HCT116 (cell line): Measurements from ENCODE around the gene RXFP1. TPM values are rescaled to one million over a fixed set of nuclear protein-coding genes. Genes with fewer than 3 reads are reported as not detected.
A peak's percentile ranks its signal among the peaks of the same experiment; 100 is the strongest.

Experiments used
- ATAC-seq: fragments of 200-7000 bp; cut with Tn5 transposase; 2 replicates; pipeline ENCODE4 v1.9.1; 2020; ENCODE audit warnings: mild to moderate bottlenecking, moderate library complexity
- BruUV-seq: library from RNA; stranded (reverse); fragments of 400-500 nt; replicated peaks from 2 replicates; lab custom pipeline; 2021; lab: Mats Ljungman, UMichigan
- CTCF ChIA-PET: fragments of 300-600 bp; sonication (Branson Sonifier 250); formaldehyde crosslinking; loops from one replicate; lab custom pipeline; 2021; ENCODE audit warnings: antibody characterized with exemption; lab: Charles Lee
- POLR2A ChIA-PET: fragments of 300-600, 350-600 bp; sonication (Branson Sonifier 250); formaldehyde crosslinking; loops from one replicate; lab custom pipeline; 2021; ENCODE audit warnings: antibody characterized with exemption; lab: Charles Lee
- RAD21 ChIA-PET, 2 experiments: fragments of 300-600 bp; sonication (Branson Sonifier 250); formaldehyde crosslinking; loops; one replicate each; lab custom pipeline; 2023; ENCODE audit warnings: low total read pairs in 2 of 2; ENCODE audit not compliant: uncharacterized antibody in 2 of 2, unreplicated experiment in 2 of 2, low non-redundant PET in 1 of 2; lab: Charles Lee
- DNase-seq: peaks from one replicate; pipeline ENCODE4 v3.0.0-alpha.2; 2010; ENCODE audit warnings: low read depth, low spot score
- H2AFZ ChIP-seq: fragments of 200-600 bp; shearing (Covaris generic), sonication (generic); 2 replicates; pipeline ENCODE4 v1.6.1; 2017; ENCODE audit warnings: low read depth, mixed run types, mixed read lengths, antibody characterized with exemption, low read length; ENCODE audit not compliant: poor library complexity, severe bottlenecking
- H3K27ac ChIP-seq: 2 replicates; pipeline ENCODE4 v1.5.1; 2012; ENCODE audit warnings: low read depth, low read length
- H3K27me3 ChIP-seq: fragments of 200-600 bp; sonication (generic); 2 replicates; pipeline ENCODE4 v1.6.1; 2016; ENCODE audit warnings: mixed run types, low read length, mixed read lengths; ENCODE audit not compliant: insufficient read depth
- H3K36me3 ChIP-seq, 2 experiments: fragments of 200-500 bp in 1 of 2; fragments of 200-600 bp in 1 of 2; sonication (Bioruptor generic) in 1 of 2; sonication (generic) in 1 of 2; 2 replicates each; pipeline versions ENCODE4 v1.5.1 to v1.6.1; 2014 to 2016; ENCODE audit warnings: low read length in 2 of 2, inconsistent platforms in 1 of 2, mixed read lengths in 1 of 2, mixed run types in 1 of 2; ENCODE audit not compliant: insufficient read depth in 2 of 2, control insufficient read depth in 1 of 2
- H3K4me1 ChIP-seq, 2 experiments: fragments of 200-600 bp in 1 of 2; sonication (generic) in 1 of 2; 2 replicates each; pipeline versions ENCODE4 v1.5.1 to v1.6.1; 2012 to 2017; ENCODE audit warnings: low read length in 2 of 2, inconsistent platforms in 1 of 2, mild to moderate bottlenecking in 1 of 2, mixed read lengths in 1 of 2, mixed run types in 1 of 2, moderate library complexity in 1 of 2; ENCODE audit not compliant: insufficient read depth in 2 of 2, control insufficient read depth in 1 of 2
- H3K4me2 ChIP-seq: fragments of 200-600 bp; sonication (generic); 2 replicates; pipeline ENCODE4 v1.6.1; 2017; ENCODE audit warnings: mixed run types, low read length, mixed read lengths
- H3K4me3 ChIP-seq, 2 experiments: fragments of 200-600 bp in 1 of 2; sonication (generic) in 1 of 2; replicated peaks in 1 of 2; 2 replicates each; pipeline ENCODE4 v1.5.1; 2011 to 2016; ENCODE audit warnings: low read length in 2 of 2, control low read depth in 1 of 2, low read depth in 1 of 2, mild to moderate bottlenecking in 1 of 2, mixed read lengths in 1 of 2, mixed run types in 1 of 2
- H3K79me2 ChIP-seq: fragments of 200-600 bp; sonication (generic); 2 replicates; pipeline ENCODE4 v1.6.1; 2017; ENCODE audit warnings: mild to moderate bottlenecking, mixed run types, low read length, moderate library complexity, mixed read lengths; ENCODE audit not compliant: insufficient read depth
- H3K9ac ChIP-seq: fragments of 200-600 bp; sonication (generic); 2 replicates; pipeline ENCODE4 v1.6.1; 2016; ENCODE audit warnings: low read length, mixed read lengths
- H3K9me2 ChIP-seq: fragments of 200-600 bp; sonication (generic), shearing (Covaris generic); 2 replicates; pipeline ENCODE4 v1.6.1; 2017; ENCODE audit warnings: mixed run types, mild to moderate bottlenecking, moderate library complexity; ENCODE audit not compliant: insufficient read depth
- H3K9me3 ChIP-seq, 2 experiments: fragments of 200-500 bp in 1 of 2; fragments of 200-600 bp in 1 of 2; sonication (Bioruptor generic) in 1 of 2; sonication (generic) in 1 of 2; 2 replicates each; pipeline ENCODE4 v1.6.1; 2014 to 2017; ENCODE audit warnings: low read length in 2 of 2, mixed read lengths in 2 of 2, inconsistent platforms in 1 of 2, low read depth in 1 of 2, mild to moderate bottlenecking in 1 of 2, mixed run types in 1 of 2, moderate library complexity in 1 of 2; ENCODE audit not compliant: control insufficient read depth in 1 of 2, insufficient read depth in 1 of 2
- H4K20me1 ChIP-seq: fragments of 200-600 bp; sonication (generic), shearing (Covaris generic); 2 replicates; pipeline ENCODE4 v1.6.1; 2017; ENCODE audit warnings: mixed run types, mild to moderate bottlenecking, moderate library complexity; ENCODE audit not compliant: insufficient read depth
- EGR1 ChIP-seq: IDR thresholded peaks from 2 replicates; pipeline ENCODE4 v1.6.1; 2012; ENCODE audit warnings: low read depth
- ELF1 ChIP-seq: IDR thresholded peaks from 2 replicates; pipeline ENCODE4 v1.6.1; 2012; ENCODE audit warnings: low read depth, borderline replicate concordance
- JUND ChIP-seq: IDR thresholded peaks from 2 replicates; pipeline ENCODE4 v1.6.1; 2012
- RAD21 ChIP-seq: IDR thresholded peaks from 2 replicates; pipeline ENCODE4 v1.6.1; 2012; ENCODE audit warnings: low read depth, mild to moderate bottlenecking
- intact Hi-C: fragments of 100-400 bp; cut with micrococcal nuclease; formaldehyde crosslinking; loops from 2 replicates; pipeline ENCODE4 v1.10.0; 2022
- total RNA-seq: library from RNA; stranded (reverse); gene quantifications from one replicate; pipeline ENCODE4 v1.2.1, GENCODE V29; 2021; ENCODE audit not compliant: unreplicated experiment
- TF ChIP-seq, protein P1 (sequence below), 3 experiments: fragments of 200-600 bp in 1 of 3; sonication (generic) in 1 of 3; IDR thresholded peaks in 2 of 3; conservative IDR thresholded peaks in 1 of 3; 2 replicates each; pipeline ENCODE4 v1.5.1; 2012 to 2017; ENCODE audit warnings: low read depth in 2 of 3, low read length in 2 of 3, antibody characterized with exemption in 1 of 3, borderline replicate concordance in 1 of 3, control low read depth in 1 of 3, mild to moderate bottlenecking in 1 of 3, mixed read lengths in 1 of 3, mixed run types in 1 of 3, moderate library complexity in 1 of 3; ENCODE audit not compliant: insufficient read depth in 1 of 3
- TF ChIP-seq, protein P2 (sequence below): IDR thresholded peaks from 2 replicates; pipeline ENCODE4 v1.6.1; 2012; ENCODE audit warnings: low read depth
- TF ChIP-seq, protein P3 (sequence below): IDR thresholded peaks from 2 replicates; pipeline ENCODE4 v1.6.1; 2012
- TF ChIP-seq, protein P4 (sequence below): IDR thresholded peaks from 2 replicates; pipeline ENCODE4 v1.6.1; 2012

Gene RXFP1
- total RNA-seq, 1 experiment from 2014 or later = not detected

DNA sequence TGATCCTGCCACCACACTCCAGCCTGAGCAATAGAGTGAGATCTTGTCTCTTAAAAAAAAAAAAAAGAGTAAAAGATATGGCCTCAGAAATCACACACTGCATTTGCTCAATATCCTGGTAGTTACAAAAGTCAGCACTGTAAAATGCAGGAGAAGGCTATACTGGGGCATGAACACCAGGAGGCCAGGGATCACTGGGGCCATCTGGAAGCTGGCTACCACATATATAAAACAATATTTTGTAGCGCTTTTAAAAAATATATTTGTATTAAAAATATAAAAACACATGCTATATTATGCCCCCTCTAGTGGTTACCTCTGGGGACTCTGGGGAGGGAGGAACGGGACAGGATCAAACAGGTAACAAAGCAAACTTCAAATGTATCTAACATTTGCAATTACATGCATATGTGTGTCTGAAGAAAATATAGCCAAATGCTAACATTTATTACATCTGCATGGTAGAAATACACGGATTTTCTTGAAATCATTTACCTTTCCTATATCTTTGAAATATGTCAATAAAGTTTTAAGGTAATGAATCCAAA, 146.0 kb downstream of the RXFP1 start:
- ChIA-PET POLR2A (no interaction called here), CTCF (interaction anchor here (0.7 to 1.0 kb wide), 2 partner anchors 11 to 184 kb away, joined by 3 to 5 read pairs; no protein-coding TSS in a partner anchor), RAD21 (interaction anchor here in 1 of 2 experiments (0.6 kb wide), 1 partner anchor 153 kb away, joined by 3 read pairs; no protein-coding TSS in a partner anchor)
- Histone ChIP-seq H3K79me2 (peaks cover 48% of the 10 kb centered on the region), H3K9ac (no peak overlapping the region), H3K27me3 (no peaks in the 10 kb centered on the region), H3K9me3 (no peaks in the 10 kb centered on the region), H3K4me2 (no peak overlapping the region), H3K9me2 (no peaks in the 10 kb centered on the region), H3K4me1 (peaks cover 5 to 10% of the 10 kb centered on the region in 2 experiments; a peak in 3 of 4 replicates), H3K27ac (no peak overlapping the region), H3K36me3 (peaks cover 0 to 4% of the 10 kb centered on the region in 2 experiments; a peak in 1 of 4 replicates), H2AFZ (no peak overlapping the region), H4K20me1 (no peaks in the 10 kb centered on the region), H3K4me3 (no peak overlapping the region)
- intact Hi-C loops = no loop called here
- TF ChIP-seq ELF1 (no peak), RAD21 (peak; percentile 17; the same call in 1 of the 2 replicates)
- TF ChIP-seq, protein P1, sequence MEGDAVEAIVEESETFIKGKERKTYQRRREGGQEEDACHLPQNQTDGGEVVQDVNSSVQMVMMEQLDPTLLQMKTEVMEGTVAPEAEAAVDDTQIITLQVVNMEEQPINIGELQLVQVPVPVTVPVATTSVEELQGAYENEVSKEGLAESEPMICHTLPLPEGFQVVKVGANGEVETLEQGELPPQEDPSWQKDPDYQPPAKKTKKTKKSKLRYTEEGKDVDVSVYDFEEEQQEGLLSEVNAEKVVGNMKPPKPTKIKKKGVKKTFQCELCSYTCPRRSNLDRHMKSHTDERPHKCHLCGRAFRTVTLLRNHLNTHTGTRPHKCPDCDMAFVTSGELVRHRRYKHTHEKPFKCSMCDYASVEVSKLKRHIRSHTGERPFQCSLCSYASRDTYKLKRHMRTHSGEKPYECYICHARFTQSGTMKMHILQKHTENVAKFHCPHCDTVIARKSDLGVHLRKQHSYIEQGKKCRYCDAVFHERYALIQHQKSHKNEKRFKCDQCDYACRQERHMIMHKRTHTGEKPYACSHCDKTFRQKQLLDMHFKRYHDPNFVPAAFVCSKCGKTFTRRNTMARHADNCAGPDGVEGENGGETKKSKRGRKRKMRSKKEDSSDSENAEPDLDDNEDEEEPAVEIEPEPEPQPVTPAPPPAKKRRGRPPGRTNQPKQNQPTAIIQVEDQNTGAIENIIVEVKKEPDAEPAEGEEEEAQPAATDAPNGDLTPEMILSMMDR (IDR thresholded peaks at IDR 0.05 in 2 of 3, conservative IDR thresholded peaks at IDR 0.05 in 1 of 3; ENCODE audit: borderline replicate concordance in 1 of 3, insufficient read depth in 1 of 3, low read depth in 2 of 3, low read length in 2 of 3) = peak; percentile 32 to 65 (median 51); a peak in 5 of 6 replicates
- ATAC-seq (no peak), DNase-seq (no peak)
- no TSS peak for BruUV-seq

DNA sequence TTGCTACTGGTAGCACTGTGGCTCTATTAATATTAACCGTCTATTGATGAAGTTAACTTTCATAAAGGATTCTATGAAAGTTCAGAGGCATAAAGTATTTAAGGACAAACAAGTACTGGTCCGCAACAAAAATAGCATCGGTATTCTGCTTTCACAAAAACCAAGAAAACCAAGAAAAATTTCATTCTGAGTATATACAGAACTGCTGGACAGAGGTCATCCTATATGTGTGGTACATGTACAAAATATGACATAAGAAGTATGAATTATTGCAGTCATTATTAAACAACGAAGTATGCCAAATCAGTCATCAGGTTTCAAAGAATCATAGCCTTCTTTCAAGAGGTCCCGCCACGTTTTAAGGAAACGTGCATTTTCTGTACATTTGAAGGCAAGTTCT, 147.6 kb downstream of the RXFP1 start:
- intact Hi-C loops = no loop called here
- TF ChIP-seq, protein P2, sequence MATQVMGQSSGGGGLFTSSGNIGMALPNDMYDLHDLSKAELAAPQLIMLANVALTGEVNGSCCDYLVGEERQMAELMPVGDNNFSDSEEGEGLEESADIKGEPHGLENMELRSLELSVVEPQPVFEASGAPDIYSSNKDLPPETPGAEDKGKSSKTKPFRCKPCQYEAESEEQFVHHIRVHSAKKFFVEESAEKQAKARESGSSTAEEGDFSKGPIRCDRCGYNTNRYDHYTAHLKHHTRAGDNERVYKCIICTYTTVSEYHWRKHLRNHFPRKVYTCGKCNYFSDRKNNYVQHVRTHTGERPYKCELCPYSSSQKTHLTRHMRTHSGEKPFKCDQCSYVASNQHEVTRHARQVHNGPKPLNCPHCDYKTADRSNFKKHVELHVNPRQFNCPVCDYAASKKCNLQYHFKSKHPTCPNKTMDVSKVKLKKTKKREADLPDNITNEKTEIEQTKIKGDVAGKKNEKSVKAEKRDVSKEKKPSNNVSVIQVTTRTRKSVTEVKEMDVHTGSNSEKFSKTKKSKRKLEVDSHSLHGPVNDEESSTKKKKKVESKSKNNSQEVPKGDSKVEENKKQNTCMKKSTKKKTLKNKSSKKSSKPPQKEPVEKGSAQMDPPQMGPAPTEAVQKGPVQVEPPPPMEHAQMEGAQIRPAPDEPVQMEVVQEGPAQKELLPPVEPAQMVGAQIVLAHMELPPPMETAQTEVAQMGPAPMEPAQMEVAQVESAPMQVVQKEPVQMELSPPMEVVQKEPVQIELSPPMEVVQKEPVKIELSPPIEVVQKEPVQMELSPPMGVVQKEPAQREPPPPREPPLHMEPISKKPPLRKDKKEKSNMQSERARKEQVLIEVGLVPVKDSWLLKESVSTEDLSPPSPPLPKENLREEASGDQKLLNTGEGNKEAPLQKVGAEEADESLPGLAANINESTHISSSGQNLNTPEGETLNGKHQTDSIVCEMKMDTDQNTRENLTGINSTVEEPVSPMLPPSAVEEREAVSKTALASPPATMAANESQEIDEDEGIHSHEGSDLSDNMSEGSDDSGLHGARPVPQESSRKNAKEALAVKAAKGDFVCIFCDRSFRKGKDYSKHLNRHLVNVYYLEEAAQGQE = no peak
- no peak for TF ChIP-seq EGR1
- TF ChIP-seq JUND = no peak
- TF ChIP-seq, protein P3, sequence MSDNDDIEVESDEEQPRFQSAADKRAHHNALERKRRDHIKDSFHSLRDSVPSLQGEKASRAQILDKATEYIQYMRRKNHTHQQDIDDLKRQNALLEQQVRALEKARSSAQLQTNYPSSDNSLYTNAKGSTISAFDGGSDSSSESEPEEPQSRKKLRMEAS = no peak
- TF ChIP-seq, protein P4, sequence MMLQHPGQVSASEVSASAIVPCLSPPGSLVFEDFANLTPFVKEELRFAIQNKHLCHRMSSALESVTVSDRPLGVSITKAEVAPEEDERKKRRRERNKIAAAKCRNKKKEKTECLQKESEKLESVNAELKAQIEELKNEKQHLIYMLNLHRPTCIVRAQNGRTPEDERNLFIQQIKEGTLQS = no peak
- TF ChIP-seq, all 23 proteins: peak for 0

More for the DNA sequence above, 147.6 kb downstream of the RXFP1 start:
- Histone ChIP-seq H3K36me3 (peaks cover 0 to 4% of the 10 kb centered on the region in 2 experiments; a peak in 1 of 4 replicates), H3K9me2 (no peaks in the 10 kb centered on the region), H3K27ac (no peak overlapping the region), H2AFZ (no peak overlapping the region), H3K9ac (no peak overlapping the region), H3K9me3 (no peaks in the 10 kb centered on the region), H4K20me1 (no peaks in the 10 kb centered on the region), H3K4me1 (peaks cover 9 to 17% of the 10 kb centered on the region in 2 experiments; a peak in 3 of 4 replicates), H3K79me2 (peaks cover 48% of the 10 kb centered on the region), H3K4me2 (no peak overlapping the region), H3K4me3 (no peak overlapping the region), H3K27me3 (no peaks in the 10 kb centered on the region)
- CTCF ChIA-PET = no interaction called here
- no peak for ATAC-seq
- POLR2A ChIA-PET = interaction anchor here (0.6 kb wide), 1 partner anchor 742 kb away, joined by 4 read pairs; no protein-coding TSS in a partner anchor
- RAD21 ChIA-PET = no interaction called here
- BruUV-seq = no TSS peak
- DNase-seq = no peak
